HG02588 (cell line): ENCODE results near the gene ZKSCAN2.

Experiments
- ATAC-seq: cut with Tn5 transposase; IDR thresholded peaks from one replicate; pipeline ENCODE4 v1.9.1; 2021; ENCODE audit warnings: mild to moderate bottlenecking, moderate library complexity; ENCODE audit not compliant: unreplicated experiment

Gene ZKSCAN2

DNA sequence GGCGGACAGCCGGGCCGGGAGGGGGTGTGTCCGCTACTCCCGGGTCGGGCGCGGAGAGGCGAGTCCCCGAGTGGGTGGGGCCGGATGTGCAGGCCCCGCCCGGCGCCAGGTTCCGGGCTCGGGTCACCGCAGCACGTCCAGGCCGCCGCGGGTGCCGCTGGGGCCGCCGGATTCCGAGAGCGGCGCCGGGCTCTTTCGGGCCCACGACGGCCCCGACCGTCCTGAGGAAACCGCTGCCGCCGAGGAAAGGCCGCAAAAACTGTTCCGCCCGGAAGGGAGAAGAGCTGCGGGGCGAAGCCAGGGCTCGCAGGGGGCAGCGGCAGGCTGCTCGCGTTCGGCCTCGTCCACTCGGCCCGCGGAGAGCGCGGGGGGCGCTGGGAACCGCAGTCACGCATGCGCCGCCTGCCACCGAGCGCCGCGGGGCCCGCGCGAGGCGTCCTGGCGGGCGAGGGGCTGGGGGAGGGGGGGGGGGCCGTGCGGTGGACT lies at the start of gene ZKSCAN2:
Gene ZKSCAN2 (minus strand): TSS at position 376 of the 486 bp plus-strand sequence. CDS start 718 bp downstream, outside the sequence.
- ATAC-seq = peak; percentile 91

DNA sequence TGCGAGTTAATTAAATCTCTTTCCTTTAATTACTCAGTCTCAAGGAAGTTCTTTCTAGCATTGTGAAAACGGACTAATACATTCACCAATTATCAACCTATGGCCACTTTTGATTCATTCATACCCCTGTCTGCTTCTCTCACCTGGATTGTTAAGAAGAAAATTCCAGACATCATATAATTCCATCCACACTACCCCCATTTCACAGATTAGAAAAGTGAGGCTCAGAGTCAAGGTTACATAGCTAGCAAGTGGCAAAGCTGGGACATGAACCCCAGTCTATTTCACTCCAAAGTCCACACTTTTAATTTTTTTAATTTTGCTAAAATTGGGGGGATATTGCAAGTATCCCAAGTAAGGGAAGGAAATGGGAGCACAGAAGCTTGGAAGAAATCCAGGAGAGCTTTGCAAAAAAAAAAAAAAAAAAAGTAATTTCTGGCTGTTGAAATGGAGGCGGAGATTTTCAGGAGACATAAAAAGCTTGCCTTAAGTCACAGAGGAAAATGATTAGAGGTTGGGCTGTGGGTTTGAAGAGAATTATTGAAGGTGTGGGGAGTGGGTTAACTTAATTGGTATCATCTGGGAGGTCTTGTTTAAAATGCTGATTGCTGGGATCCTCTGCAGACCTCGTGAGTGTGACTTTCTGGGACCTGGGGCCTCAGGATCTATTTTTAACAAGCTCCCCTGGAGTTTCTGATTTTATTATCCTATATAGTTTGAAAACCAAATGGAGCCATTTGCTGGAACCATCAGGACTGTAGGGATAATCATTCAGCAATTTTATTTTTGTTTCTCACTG lies 42.3 kb upstream of the ZKSCAN2 start:
- no peak for ATAC-seq

DNA sequence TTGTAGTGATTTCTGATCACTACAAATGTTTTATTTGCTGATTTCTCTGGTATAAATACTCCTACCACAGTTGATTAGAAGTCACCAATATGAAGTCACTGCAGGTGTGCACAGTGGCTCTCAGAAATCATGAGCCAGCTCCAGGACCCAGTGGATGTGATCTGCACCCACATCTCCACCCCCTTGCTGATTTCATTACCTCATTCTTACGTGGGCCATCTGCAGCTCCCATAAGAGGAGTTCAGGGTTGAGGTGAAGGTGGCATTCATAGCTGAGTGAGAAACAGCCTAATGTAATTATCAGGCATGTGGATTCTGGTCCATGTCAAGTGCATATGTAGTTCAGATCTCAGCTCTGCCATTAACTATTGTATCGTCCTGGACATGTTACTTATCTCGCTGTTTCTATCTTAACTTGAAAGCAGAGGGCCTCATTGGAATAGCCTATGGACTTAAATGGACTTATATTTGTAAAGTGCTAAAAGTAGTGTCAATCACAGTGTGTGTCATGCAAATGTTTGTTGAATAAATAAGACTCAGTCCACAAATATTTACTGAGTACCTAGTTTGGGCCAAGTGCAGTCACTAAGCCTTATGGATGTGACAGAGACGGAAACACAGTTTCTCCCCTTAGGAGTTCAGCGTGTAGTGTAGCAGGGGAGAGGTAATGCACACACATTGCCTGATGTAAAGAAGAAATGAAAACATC lies 40.7 kb upstream of the ZKSCAN2 start:
- ATAC-seq = no peak

DNA sequence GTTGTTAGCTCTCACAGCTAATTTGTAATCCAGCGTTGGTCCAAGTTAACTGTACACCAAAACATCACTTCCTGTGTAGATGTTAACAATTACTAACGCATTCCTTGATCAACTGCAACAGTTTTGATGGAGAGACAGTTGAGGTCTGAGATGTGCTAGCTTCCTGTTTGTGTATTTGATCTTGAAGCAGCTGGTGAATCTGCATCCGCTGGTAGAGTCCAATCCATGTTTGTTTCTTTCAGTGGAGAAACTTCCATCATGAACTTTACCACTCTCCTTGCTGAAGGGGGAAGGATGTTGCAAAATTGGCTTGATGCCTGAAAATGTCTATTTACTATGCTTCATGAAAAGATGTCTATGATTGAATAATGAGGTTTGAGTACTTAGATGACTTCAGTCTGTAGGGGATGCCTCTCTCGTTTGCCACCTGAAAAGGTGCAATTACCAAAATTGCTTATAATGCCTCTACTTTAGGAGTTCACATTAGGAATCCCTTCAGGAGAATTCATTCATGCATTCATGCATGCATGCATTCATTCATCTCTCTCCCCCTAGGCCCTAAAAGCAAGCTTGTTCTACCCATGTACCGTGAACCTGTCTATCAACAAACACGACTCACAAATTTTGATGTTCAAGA lies 39.6 kb upstream of the ZKSCAN2 start:
- no peak for ATAC-seq

DNA sequence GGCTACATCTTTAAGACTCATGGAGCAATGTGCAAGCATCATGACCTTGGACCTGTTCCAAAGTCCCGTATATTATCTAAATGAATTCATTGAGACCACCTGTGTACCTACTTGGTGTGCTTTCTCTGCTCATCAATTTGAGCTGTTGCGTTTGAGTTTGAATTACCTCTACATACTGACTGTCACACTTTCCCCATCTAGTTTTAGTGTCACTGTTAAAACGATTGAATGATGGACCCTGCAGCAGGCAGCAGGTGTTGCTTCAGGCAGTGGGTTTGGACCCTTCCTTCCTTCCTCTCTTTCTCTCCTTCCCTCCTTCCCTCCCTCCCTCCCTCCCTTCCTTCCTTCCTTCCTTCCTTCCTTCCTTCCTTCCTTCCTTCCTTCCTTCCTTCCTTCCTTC lies 33.9 kb upstream of the ZKSCAN2 start:
- ATAC-seq = no peak

DNA sequence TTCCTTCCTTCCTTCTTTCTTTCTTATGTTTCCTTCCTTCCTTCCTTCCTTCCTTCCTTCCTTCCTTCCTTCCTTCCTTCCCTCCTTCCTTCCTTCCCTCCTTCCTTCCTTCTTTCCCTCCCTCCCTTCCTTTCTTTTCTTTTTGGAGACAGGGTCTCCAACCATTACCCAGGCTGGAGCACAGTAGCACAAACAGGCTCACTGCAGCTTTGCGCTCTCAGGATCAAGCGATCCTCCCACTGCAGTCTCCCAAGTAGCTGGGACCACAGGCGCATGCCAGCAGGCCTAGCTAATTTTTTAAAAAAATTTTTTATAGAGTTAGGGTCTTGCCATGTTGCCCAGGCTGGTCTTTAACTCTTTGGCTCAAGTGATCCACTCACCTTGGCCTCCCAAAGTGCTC lies 31.8 kb upstream of the ZKSCAN2 start:
- ATAC-seq = no peak

DNA sequence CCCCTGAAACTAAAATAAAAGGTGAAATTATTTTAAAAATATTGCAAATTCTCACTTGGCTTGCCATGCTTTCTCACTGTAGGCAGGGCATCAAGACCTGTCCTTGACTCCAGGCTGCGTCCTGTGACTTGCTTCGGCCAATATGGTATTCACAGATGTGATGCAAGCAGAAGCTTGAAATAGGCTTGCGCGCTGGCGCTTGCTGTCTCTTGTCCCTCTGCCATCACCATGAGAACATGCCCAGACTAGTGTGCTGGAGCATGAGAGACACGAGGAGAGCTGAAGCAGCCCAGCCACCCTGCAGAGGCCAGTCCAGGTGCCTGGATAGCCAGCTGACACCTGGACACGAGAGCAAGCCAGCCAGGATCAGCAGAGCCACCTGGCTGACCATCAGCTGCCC lies 21.8 kb upstream of the ZKSCAN2 start:
- no peak for ATAC-seq

DNA sequence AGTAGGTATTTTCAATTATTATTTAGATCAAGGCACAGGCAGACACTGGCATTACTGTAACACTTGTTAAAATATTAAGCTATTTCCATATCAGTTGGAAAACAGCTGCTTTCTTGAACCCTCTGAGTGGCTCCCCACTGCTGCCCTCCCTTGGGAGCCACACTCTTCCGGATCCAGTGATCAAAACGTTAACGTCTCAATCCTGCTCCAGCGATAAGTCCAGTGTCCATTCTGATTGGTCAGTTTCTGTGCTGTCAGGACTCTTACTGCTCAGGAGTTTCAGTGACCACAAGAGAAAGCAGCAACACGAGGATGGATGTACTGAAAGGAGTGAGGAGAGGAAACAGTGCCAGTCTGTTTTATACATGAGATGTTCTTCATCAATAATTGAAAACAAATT lies 13.8 kb upstream of the ZKSCAN2 start:
- no peak for ATAC-seq

DNA sequence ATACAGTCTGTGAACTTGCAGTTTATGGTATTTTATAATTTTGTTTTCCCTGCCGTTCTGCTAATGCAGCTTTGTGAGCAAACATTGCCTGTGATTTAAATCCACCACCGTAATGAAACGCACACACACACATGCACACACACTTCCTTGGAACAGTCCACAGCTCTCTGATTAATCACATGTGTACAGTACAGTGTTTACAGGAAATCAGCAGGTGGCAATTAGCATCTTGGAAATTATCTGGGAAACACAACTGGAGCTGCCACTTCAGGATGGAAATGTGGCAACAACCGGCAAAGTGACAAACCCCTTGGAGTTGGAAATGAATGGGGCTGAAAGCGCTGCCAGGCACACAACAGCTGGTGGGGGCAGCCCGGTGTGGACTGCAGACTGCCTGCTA lies 12.9 kb upstream of the ZKSCAN2 start:
- ATAC-seq = no peak

DNA sequence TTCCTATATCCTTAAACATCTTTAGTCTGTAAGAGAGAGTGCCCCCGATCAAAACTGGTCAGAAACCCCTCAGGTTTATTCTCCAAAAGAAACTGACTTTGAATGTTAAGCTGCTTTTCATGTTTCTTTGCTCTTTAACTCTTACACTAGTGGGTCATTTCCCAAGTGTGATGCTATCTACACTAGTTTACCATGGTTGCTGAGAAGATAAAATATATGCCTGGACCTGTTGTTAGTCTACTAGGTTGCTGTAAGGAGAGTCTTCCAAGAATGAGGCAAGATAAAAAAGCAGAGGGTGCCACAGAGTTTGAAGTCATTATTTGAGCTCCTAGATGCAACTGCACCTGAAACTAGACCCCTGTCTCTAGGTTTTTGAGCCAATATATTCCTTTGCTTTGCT lies 12.2 kb upstream of the ZKSCAN2 start:
- ATAC-seq = no peak

DNA sequence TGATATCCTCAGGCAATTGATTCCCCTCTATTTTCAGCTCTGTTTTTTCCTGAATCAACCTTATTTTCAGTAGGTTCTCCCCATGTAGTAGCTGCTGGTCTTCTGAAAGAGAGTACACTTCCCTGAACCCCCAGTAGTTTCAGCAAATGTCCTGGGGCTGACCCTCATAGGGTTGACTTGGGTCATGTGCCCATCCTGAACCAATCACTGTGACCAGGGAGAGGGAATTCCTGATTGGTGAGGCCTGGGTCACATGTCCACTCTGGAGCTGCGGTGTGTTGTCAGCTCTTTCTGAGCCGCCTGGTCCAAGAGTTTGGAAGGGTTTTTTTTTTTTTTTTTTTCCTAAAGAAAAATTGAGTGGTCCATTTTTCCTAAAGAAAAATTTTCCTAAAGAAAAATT lies 8.3 kb upstream of the ZKSCAN2 start:
- ATAC-seq = no peak

DNA sequence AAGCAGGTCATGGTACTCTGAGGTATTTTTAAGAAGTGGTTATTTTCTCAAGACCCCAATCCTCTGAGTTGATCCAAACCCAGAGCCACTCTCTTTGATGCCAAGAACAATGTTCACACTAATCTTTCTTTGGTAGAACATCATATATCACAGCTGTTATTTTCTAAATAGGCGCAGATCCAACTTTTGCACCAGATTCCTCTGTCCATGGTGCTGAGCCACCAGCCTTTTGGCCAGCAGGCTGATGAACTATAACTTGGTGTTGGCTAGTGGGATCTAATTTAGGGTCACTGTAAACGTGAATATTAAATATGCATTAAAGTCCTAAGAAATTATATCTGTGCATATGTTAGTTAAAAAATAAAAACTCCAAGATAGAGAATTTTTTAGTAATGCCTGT lies 7.0 kb upstream of the ZKSCAN2 start:
- ATAC-seq = no peak

DNA sequence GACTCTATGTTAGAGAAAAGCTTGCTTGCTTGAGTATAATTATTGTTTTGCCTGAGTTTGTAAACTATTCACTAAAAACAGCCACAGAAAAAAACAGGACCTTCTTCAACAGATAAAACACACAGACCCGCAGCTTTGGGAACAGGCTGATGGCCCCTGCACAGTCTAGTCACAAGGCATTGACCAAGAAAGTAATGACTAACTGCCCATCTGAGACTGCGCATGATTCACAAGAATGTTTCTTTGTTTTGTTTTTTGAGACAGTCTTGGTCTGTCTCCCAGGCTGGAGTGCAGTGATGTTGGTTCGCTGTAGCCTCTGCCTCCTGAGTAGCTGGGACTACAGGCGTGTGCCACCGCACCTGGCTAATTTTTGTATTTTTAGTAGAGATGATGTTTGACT lies 2.8 kb upstream of the ZKSCAN2 start:
- ATAC-seq = no peak

DNA sequence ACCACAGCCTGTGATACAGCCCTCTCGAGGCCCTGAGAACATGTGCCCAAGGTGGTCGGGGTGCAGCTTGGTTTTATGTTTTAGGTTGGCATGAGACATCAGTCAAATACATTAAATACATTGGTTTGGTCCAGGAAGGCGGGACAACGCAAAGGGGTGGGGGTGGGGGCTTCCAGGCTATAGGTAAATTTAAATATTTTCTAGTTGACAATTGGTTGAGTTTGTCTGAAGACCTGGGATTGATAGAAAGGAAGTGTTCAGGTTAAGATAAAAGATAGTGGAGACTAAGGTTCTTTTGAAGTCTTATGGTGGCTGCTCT lies 1.2 kb upstream of the ZKSCAN2 start:
- ATAC-seq = no peak

DNA sequence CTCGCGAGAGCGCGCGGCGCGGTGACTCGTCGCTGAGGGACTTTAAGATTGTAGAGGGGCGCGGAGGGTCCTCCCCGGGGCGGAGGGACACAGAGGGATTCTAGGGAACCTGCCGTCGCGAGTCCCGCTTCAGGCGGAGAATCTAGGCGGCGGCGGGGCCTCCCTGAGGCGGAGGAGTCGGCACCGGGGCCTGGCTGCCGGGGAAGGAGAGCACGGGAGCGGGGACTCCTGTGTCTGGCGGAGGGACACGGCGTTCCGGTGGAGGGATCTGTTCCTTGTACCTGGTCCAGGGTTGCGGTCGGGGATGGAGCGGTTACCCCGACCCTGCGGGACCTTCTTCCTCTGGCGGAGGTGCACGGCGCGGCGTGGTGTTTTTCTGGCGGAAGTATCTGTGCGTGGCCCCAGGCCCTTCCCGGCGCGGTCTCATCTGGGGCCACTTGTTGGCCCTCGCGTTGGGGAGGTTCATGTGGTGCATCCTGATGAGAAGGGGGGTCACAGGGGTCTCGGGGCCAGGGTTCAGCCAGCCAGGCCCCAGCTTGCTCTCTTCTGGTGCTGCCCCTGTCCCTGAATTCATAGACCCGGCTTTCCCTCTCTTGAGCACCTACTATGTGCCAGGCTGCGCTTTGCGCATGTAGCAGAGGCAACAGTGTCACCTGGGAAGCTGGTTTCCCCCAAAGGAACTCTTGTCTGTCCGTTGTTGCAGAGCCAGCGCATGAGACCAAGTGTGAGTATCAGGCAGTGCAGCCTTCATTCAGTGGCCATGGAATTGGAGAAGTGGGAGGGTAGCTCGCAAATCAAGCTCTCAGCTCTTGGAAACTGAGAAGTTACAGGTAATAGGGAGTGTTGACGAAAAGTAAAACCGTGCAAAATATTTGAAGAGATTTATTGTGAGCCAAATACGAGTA lies 563 bp upstream of the ZKSCAN2 start:
- peak; percentile 35 for ATAC-seq

DNA sequence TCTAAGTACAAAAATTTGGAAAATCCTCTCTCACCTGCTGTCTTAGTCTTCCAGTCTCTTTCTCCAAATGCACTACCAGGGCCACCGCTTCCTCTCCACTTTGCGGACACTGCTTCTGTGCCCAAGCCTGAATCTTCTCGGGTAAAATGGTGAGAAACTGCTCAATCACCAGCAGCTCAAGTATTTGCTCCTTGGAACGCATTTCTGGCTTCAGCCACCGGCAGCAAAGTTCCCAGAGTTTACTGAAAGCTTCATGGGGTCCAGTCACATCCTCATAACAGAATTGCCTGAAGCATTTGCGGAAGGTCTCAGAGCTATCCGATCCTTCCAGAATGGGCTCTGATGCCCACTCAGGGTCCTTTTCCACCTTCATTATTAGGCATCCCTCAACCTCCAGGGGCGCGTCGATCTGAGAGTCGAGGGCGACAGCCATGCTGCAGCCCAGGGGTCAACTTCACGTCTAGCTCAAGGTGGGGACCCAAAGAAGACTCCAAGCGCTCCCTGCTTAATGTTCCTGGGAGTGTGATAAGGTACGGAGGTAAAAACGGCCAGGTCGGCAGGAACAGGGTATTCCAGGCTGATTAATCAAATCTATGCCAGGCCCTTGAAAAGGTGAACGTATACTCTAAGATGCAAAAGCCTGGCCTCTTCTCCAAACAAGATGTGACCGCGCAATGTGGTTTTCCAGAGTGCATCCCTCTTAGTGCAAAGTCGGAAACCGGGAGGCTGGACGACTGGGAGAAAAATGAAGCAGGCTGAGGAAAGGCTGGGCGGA lies 763 bp downstream of the ZKSCAN2 start:
- ATAC-seq = no peak

DNA sequence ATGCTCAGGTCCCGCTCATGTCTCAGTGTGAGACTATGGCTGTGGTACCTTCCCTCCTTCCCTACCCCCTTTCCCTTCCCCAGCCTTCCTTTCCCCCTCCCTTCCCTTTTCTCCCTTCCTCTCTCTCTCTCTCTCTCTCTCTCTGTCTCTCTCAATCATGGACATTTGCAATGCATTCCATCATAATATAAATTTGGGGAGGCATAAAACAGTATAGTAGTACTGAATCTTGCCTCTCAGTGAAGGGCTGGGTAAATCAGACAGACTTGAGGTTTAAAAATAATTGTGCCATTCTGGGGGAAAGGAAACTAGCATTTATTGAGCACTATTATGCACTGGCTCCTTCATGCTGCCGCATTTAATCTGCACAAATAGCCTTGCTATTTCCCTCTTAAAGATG lies 4.3 kb downstream of the ZKSCAN2 start:
- ATAC-seq = no peak

DNA sequence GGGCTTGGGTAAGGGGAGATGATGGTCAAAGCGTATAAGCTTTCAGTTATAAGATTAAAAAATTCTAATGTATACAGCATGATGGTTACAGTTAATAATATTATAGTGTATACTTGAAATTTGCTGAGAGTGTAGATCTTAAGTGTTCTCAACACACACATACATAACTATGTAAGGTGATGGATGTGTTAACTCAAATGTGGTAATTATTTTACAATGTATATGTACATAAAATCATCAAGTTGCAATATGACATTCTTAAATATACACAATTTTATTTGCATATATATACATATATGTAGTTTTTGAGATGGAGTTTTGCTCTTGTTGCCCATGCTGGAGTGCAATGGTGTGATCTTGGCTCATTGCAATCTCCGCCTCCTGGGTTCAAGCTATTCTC lies 7.2 kb downstream of the ZKSCAN2 start:
- ATAC-seq = no peak

DNA sequence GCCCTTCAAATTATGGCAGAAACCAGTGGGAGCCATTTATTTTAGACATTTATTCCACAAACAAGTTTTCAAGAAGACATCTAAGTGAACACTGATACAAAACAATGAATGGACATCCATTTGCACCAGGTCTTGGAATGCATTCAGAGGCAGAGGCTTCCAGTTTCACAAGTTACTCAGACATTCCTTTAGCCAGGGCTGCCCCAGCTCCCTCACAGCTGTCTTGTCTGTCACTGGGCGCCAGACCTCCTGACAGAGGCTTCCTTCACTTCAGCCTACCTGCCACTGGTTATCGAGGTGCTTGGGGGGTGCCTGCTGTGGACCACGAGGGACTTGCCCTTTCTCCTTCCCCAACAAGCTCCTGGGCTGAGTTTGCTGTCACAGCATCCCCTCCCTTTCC lies 21.7 kb downstream of the ZKSCAN2 start:
- no peak for ATAC-seq

DNA sequence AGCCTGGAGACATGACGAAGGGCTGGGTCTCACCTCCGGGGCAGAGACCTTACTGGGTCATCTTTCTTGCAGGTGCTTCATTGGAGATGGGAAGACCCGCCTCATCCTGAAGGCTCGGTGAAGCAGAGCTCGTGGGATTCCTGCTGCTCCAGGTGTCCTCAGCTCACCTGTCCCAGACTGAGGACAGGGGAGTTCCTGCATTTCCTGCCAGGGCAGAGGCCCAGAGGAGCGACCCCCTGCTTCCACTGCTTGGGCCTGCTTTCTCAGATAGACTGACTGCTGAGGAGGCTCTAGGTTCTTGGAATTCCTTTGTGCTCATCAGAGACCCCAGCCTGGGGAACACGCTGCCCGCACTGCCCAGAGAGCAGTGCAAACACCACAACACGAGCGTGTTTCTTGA lies 29.3 kb downstream of the ZKSCAN2 start:
- no peak for ATAC-seq
